Body of pancreas (tissue), 4 donors: ENCODE results near the gene OR10K2. TPM values are rescaled to one million over a fixed set of nuclear protein-coding genes. Genes with fewer than 3 reads are reported as not detected.

Experiments
- ATAC-seq: fragments of 150-250 bp; one replicate; pipeline ENCODE4 v1.9.1; 2016
- DNase-seq, 4 donors: peaks; one replicate each; pipeline ENCODE4 v3.0.0-alpha.2; 2019
- H3K27ac ChIP-seq, 4 donors: fragments of 200-600 bp; sonication (generic); 1 replicate in 3 of 4; 2 replicates in 1 of 4; pipeline versions ENCODE4 v1.5.1 to v1.6.1; 2016 to 2019; ENCODE audit warnings: mild to moderate bottlenecking in 1 of 4, mixed read lengths in 1 of 4, moderate library complexity in 1 of 4
- H3K27me3 ChIP-seq, 2 donors: fragments of 200-600 bp; sonication (generic); one replicate each; pipeline ENCODE4 v1.6.0; 2016; ENCODE audit warnings: mild to moderate bottlenecking in 1 of 2
- H3K36me3 ChIP-seq, 2 donors: fragments of 200-600 bp; sonication (generic); replicated peaks in 1 of 2; 2 replicates each; pipeline ENCODE4 v1.5.1; 2016; ENCODE audit warnings: low read depth in 2 of 2; ENCODE audit not compliant: insufficient read depth in 1 of 2
- H3K4me1 ChIP-seq: fragments of 200-600 bp; sonication (generic); one replicate; pipeline ENCODE4 v1.6.0; 2016
- H3K4me3 ChIP-seq, 2 donors: fragments of 200-600 bp; sonication (generic); 1 replicate in 1 of 2; 2 replicates in 1 of 2; pipeline ENCODE4 v1.5.1; 2016 to 2019
- H3K9me3 ChIP-seq, 3 donors: fragments of 200-600 bp; sonication (generic); 1 replicate in 2 of 3; 2 replicates in 1 of 3; pipeline ENCODE4 v1.5.1; 2016
- CTCF ChIP-seq, 7 experiments: fragments of 450-650 bp in 4 of 7; fragments of 200-600 bp in 3 of 7; sonication (generic) in 3 of 7; IDR thresholded peaks; one replicate each; pipeline ENCODE4 v1.5.1; 2016 to 2019; ENCODE audit warnings: antibody characterized with exemption in 7 of 7
- POLR2A ChIP-seq, 3 donors: fragments of 450-650 bp; IDR thresholded peaks; one replicate each; pipeline ENCODE4 v1.6.1; 2016; ENCODE audit warnings: antibody characterized with exemption in 3 of 3, mild to moderate bottlenecking in 2 of 3
- WGBS, 2 donors: methylation state at CpG; one replicate each; pipeline ENCODE4 v1.1.5; 2017; 5-methylcytosine and 5-hydroxymethylcytosine counted together
- intact Hi-C: fragments of 100-400 bp; cut with DNase I; formaldehyde crosslinking; loops from one replicate; pipeline ENCODE4 v1.15.1; 2023
- total RNA-seq, 2 donors: library from RNA; depleted of rRNA; stranded (reverse); fragments of >200 nt; gene quantifications; one replicate each; pipeline ENCODE4 v1.1.0, GENCODE V29; 2016

Gene OR10K2
- total RNA-seq, 2 donors from 2014 or later, result not detected

GRCh38 chr1:158398818-158399514 lies 27.1 kb downstream of the OR10K2 start, which contains the start of gene OR10T2:
Gene OR10T2 (minus strand): TSS chr1:158399466. CDS start chr1:158399466, 0 bp downstream.
- H3K4me3 ChIP-seq, result no peak within 1 kb of the TSS
- H3K36me3 ChIP-seq, result no peaks in the 10 kb centered on the region
- intact Hi-C loops, result no loop called here
- TF ChIP-seq POLR2A (IDR thresholded peaks at IDR 0.05), result no peak
- TF ChIP-seq CTCF (IDR thresholded peaks at IDR 0.05), result no peak
- H3K27ac ChIP-seq, result no peak within 1 kb of the TSS
- H3K9me3 ChIP-seq, result no peaks in the 10 kb centered on the region
- WGBS, 2 donors, result 55 to 61% methylated on average over 5 of the region's 5 CpGs
- DNase-seq (no peak), ATAC-seq (no peak)
- no peaks in the 10 kb centered on the region for H3K4me1 ChIP-seq
- no peaks in the 10 kb centered on the region for H3K27me3 ChIP-seq

GRCh38 chr1:158396646-158397045 lies 29.4 kb downstream of the OR10K2 start:
- no peak overlapping the region for H3K27ac ChIP-seq
- ATAC-seq (no peak), DNase-seq (no peak)
- TF ChIP-seq POLR2A (IDR thresholded peaks at IDR 0.05) (no peak), CTCF (IDR thresholded peaks at IDR 0.05) (no peak)
- intact Hi-C loops, result no loop called here
- no peaks in the 10 kb centered on the region for H3K9me3 ChIP-seq
- H3K36me3 ChIP-seq, result no peaks in the 10 kb centered on the region
- WGBS, 2 donors, result 64 to 70% methylated on average over 3 of the region's 3 CpGs
- H3K4me1 ChIP-seq, result no peaks in the 10 kb centered on the region
- no peaks in the 10 kb centered on the region for H3K27me3 ChIP-seq
- H3K4me3 ChIP-seq, result no peak overlapping the region

GRCh38 chr1:158393476-158393875 lies 32.6 kb downstream of the OR10K2 start:
- intact Hi-C loops, result no loop called here
- no peak for TF ChIP-seq CTCF (IDR thresholded peaks at IDR 0.05)
- TF ChIP-seq POLR2A (IDR thresholded peaks at IDR 0.05), result no peak

GRCh38 chr1:158391099-158391498 lies 34.9 kb downstream of the OR10K2 start:
- no peaks in the 10 kb centered on the region for H3K4me1 ChIP-seq
- no peak overlapping the region for H3K4me3 ChIP-seq
- no peaks in the 10 kb centered on the region for H3K9me3 ChIP-seq
- no peaks in the 10 kb centered on the region for H3K27me3 ChIP-seq
- DNase-seq (no peak), ATAC-seq (no peak)
- TF ChIP-seq POLR2A (IDR thresholded peaks at IDR 0.05) (no peak), CTCF (IDR thresholded peaks at IDR 0.05) (no peak)
- intact Hi-C loops, result no loop called here
- no peaks in the 10 kb centered on the region for H3K36me3 ChIP-seq
- no peak overlapping the region for H3K27ac ChIP-seq

More at GRCh38 chr1:158393476-158393875, 32.6 kb downstream of the OR10K2 start:
- no peaks in the 10 kb centered on the region for H3K27me3 ChIP-seq
- no peaks in the 10 kb centered on the region for H3K4me1 ChIP-seq
- H3K36me3 ChIP-seq, result no peaks in the 10 kb centered on the region
- WGBS, 2 donors, result 79 to 85% methylated on average over 5 of the region's 5 CpGs
- ATAC-seq, result no peak
- DNase-seq, result no peak
- H3K27ac ChIP-seq, result no peak overlapping the region
- H3K4me3 ChIP-seq, result no peak overlapping the region
- H3K9me3 ChIP-seq, result no peaks in the 10 kb centered on the region

GRCh38 chr1:158390331-158390730 lies 35.7 kb downstream of the OR10K2 start:
- 24 to 26% methylated on average over 1 of the region's 1 CpG for WGBS, 2 donors
- Histone ChIP-seq H3K36me3 (no peaks in the 10 kb centered on the region), H3K9me3 (no peaks in the 10 kb centered on the region), H3K4me1 (no peaks in the 10 kb centered on the region), H3K4me3 (no peak overlapping the region), H3K27ac (no peak overlapping the region), H3K27me3 (no peaks in the 10 kb centered on the region)
- no peak for ATAC-seq
- no peak for TF ChIP-seq CTCF (IDR thresholded peaks at IDR 0.05)
- TF ChIP-seq POLR2A (IDR thresholded peaks at IDR 0.05), result no peak
- no peak for DNase-seq
- intact Hi-C loops, result no loop called here
